Activated CD8-positive, alpha-beta memory T cell treated with anti-CD3 and anti-CD28 coated beads for 24 hours (primary cell): ENCODE data around the gene PLEKHG3.

Source experiments
- DNase-seq: peaks from one replicate; pipeline ENCODE4 v3.0.0-alpha.2; 2020

Gene PLEKHG3

DNA sequence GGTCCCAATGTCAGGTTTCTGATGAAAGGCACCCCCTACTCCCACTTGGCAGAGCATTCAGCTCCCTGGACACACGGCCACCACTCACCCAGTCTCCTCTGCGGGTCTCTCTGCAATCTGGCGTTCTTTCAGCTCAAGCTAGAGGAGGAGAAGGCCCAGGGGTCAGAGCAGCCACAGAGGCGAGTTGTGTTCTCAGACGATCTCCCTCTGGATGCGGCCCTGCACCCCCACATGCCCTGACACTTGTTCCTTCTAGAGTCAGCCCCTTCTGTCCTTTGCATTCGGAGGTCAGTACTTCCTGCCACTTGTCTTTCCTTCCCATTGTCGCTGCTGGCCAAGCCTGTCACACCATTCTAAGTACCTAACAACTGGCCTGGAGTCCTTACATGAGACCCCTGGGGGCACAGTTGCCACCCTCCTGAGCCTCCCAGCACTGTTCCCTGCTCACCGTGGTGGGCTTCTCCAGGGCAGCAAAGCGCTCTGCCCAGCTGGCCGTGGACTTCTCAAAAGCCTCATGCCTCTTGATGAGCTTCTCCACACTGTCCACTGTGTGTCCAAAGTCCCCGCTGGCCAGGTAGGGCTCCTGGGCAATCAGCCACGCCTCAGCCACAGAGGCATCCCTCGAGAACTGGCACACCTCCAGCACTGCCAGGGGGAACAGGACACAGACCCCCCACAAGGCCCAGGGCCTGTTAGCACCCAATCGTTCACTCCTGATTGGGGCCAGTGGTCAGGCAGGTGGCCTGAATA, 63.2 kb downstream of the PLEKHG3 start:
- no peak for DNase-seq

DNA sequence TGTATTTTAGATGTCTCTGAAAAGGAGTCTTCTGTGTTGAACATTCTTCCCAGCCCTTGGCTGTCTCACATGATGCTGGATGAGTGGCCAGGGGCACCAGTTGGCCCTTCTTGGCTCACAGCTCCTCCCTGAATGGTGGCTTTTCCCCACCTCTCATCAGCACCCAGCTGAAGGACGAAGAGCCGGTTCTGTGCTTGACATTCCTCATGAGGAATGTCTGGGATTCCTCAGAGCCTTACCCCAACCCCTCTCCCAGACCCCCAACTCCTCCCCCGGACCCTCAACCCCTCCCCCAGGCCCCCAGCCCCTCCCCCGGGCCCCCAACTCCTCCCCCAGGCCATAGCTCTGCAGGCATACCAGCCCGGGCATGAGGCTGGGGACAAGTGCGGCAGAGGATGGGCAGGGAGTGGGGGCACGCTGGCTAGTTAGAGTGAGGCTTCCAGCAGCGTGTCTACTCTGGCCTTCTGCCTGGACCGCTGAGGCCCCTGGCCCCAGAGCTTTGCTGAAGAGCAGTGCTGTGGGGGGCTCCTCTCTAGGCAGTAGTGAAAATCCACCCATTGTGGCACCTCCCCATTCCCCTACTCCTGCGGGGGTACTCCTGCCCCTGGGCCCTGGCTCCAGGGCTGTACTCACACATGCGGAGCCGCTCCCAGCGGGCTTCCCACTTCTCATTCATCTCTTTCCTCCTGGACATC, 64.3 kb downstream of the PLEKHG3 start:
- DNase-seq, result no peak

DNA sequence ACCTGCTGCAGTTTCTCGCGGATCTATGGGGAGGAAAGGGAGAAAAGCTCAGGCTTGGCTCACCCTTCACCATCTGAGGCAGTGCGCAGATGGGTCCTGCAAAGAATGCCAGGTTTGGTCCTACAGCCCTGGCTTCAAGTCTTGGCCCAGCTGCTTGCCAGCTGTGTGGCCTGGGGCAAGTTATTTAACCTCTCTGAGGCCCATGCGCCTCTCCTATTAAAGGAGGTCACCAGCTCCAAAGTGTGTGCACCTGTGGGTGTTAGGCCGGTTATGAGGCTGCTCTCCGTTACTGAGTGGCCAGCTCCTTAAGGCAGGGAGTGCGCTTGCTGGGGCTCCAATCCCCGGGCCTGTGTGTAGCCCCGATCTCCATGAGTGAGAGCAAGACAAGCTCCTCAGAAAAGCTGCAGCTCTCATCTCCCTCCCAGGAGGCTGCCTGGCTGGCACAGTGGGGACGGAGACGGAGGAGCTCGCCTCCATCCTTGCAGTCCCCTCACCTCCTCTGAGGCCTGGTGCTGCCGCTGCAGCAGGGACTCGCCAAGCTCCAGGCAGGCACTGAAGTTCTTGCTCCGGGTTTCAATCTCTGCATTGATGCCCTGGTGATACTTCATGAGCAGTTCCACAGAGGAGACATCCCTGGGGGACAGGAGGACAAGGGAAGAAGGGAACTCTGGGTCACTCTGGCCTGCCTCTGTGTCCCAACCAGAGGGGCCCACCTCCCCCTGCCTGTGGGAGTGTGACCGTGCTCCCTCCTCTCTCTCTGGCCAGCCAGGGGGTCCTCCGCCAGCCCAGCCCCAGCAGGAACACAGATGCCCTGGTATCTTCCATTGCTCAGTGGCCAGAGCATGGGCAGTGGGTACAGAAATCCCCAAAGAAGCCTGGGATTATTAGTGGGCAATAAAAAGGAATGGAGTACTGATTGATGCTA, 65.1 kb downstream of the PLEKHG3 start:
- no peak for DNase-seq

GRCh38 chr14:64770751-64771150, 66.5 kb downstream of the PLEKHG3 start:
- DNase-seq, result no peak

- DNase-seq, result no peak
Observed at GRCh38 chr14:64771161-64771560, 66.9 kb downstream of the PLEKHG3 start.

GRCh38 chr14:64772397-64772950, 68.2 kb downstream of the PLEKHG3 start:
- DNase-seq, result no peak

- DNase-seq, result no peak
Observed at GRCh38 chr14:64773046-64773445, 68.8 kb downstream of the PLEKHG3 start.

- DNase-seq, result no peak
Observed at GRCh38 chr14:64773577-64773976, 69.4 kb downstream of the PLEKHG3 start.

GRCh38 chr14:64774272-64774671, 70.0 kb downstream of the PLEKHG3 start:
- DNase-seq, result no peak

DNA sequence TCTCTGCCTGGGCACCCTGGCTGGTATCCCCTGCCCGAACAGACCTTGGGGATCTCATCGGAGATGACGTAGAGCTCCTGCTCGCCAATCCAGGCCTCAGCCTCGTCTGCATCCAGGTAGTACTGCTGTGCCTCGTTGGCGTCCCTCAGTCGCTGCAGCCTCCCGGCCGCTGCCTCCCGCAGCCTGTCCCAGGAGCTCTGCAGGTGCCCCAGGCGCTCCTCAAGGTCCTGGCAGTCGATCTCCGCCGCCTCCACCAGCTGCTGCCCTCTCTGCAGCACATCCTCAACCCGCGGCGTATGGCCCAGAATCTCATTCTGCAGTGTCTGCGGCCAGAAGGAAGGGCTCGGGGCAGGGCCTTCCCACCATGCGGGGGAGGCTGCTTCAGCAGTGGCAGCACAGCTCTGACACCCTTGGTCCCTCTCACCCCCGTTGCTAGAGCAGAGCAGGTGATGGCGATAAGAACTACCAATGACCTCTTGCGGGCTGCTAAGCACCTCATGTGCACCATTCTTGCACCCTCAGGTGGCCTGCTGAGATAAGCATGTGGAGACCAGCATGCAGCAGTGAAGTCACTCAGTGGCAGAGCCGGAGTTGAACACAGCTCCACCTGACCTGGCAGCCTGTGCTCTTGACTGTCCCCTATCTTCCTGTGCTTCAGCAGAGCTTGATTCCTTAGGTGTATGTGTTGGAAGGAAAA, 71.0 kb downstream of the PLEKHG3 start:
- DNase-seq, result no peak

DNA sequence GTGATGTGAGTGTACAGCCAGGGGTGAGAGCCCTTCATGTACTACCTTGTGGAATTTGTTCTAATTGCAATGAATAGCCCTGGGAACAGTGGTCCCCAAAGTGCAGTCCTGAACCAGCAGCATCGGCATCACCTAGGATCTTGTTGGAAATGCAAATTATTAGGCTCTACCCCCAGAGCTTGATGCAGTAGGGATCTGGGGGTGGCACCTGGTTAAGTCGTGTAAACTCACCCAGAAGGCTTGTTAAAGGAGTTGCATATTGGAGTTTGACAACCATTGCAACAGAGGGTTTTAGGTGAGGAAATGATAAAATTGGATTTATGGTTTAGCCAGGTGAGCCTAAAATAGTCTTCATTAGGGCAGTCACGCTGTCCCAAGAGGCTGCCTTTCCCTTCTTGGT, 73.2 kb downstream of the PLEKHG3 start:
- no peak for DNase-seq

DNA sequence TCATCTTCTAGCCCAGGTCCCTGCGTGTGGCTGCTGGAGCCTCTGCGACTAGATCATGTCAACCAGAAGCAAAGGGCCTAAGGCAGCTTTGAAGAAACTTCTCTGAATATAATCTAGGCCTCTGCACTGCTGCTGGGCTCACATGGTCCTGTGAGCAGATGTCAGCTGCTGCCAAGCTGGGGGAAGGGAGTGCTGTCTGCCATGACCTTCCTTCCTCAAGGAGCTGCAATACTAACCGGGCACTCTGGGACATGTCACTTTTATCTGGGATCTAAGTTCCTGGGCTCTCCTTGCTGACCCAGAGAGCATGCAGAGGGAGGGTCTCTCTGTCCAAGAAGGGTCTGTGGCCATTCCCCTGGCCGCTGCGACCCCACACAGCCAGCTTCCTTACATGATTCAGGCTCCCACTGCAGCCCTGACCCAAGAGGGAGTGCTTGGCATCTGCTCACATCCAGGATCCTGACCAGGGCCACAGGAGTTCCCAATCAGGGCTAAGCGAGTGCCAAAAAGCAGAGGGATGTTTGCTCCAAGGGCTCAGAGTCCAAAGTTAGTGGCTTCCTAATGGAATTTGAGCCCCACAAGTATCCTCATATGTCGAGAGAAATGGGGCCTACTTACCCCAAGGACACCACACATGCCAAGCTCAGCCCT, 74.0 kb downstream of the PLEKHG3 start:
- DNase-seq, result no peak

DNA sequence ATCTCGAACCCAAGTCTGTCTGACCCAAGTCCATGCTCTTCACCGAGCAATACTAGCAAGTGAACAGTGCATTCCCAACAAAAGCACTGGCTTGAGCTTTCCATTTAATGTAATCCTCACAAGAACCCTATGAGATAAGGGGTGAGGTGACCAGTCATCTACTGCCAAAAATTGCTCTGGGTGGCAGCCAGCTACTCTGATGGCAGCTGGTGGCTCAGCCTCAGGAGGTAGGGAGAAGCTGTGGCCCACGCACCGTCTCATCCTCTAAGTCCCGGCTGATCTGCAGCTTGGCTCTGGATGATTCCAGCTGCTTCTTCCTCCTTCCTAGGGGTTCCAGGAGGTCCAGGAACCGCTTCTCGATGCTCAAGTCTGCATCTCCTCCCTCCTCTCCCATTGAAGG, 75.2 kb downstream of the PLEKHG3 start:
- no peak for DNase-seq

- DNase-seq, result no peak
Observed at GRCh38 chr14:64782196-64782595, 78.0 kb downstream of the PLEKHG3 start.

GRCh38 chr14:64784006-64784405, 79.8 kb downstream of the PLEKHG3 start:
- no peak for DNase-seq

GRCh38 chr14:64786296-64787149, 82.3 kb downstream of the PLEKHG3 start:
- no peak for DNase-seq

DNA sequence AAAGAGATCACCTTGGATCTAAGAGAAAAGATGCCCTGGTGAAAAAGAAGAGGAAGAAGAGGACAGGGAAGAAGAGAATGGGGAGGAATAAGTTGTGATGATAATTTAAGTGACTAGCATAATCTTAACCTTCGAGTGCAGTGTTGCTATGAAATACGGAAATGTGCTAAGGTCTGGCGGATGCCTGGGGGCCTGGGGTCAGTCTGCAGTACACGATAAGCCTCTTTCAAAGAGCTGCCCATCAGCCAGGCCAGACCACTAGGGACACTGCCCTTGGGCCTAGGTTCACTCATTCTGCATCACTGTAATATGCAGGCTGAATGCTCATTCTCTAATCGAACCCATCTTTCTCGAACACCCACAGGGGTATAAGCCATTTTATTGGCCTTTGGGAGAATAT, 83.4 kb downstream of the PLEKHG3 start:
- no peak for DNase-seq

DNA sequence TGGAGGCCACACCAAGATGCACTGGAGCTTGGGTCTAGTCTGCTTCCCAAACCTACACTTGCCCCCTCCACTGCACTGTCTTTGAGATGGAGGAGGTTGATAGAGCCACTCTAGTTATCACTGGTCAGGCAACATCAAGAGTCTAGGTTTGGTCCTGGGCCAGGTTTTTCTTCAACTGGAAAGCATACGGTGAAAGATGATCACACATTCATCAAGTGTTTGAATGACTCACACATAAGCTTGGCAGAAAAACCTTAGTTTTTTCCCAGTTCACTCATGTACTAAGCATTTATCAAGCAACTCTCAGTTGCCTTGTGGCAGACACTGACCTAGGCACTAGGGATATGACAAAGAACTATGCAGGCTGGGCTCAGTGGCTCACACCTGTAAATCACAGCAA, 84.5 kb downstream of the PLEKHG3 start:
- no peak for DNase-seq

DNA sequence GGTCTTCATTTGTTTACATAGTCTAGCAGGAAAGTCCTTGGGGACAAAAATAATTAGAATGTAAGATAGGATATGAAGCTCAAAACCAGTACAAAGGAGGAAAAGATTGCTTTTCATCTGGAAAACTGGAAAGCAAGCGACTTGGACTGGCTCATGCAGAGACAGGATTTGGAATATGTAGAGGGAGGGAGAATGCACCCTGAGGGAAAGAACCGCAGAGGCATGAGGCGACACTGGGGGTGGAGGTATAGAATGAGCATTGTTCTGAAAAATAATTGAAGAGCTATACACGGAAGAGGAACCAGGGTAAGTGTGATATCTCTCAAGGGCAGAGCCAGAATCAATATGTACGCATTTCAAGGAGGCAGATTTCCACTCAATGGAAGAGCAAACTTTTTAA, 85.5 kb downstream of the PLEKHG3 start:
- no peak for DNase-seq

- no peak for DNase-seq
Observed at GRCh38 chr14:64790478-64790877, 86.3 kb downstream of the PLEKHG3 start.

DNA sequence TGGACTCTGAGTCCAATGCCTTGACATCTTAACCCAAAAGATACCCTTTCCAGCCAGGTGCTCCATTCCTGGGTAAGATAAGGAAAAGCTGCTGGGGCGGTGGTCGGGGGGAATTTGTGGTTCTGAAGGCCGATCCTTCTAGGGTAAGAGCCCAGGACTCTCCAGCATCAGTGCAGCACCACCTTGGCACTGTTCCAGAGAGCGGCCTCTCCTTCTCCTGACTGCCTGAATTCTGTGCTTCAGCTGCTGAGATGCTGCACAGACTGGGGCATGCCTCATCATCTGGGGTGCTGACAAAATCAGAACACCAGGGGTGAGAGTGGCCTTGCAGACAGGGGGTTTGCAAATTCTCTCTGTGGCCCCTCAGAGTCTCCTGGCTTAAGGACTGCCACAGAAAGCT, 88.0 kb downstream of the PLEKHG3 start:
- DNase-seq, result no peak
